Effector memory CD8-positive, alpha-beta T cell (primary cell): ENCODE data around the gene FBXL7.

Experiments
- ATAC-seq: fragments of 150-1000 bp; cut with Tn5 transposase; replicated peaks from 2 replicates; pipeline ENCODE4 v1.10.0; 2021; ENCODE audit warnings: mild to moderate bottlenecking, moderate library complexity
- DNase-seq, 3 experiments: peaks; one replicate each; pipeline ENCODE4 v3.0.0; 2021
- H3K27ac Mint-ChIP-seq, 2 donors: one replicate each; pipeline ENCODE4 v1.8.0; 2022; ENCODE audit warnings: mild to moderate bottlenecking in 2 of 2, mixed read lengths in 2 of 2, moderate library complexity in 2 of 2
- H3K27me3 Mint-ChIP-seq, 2 donors: one replicate each; pipeline ENCODE4 v1.8.0; 2022; ENCODE audit warnings: mixed read lengths in 2 of 2
- H3K36me3 Mint-ChIP-seq: one replicate; pipeline ENCODE4 v1.8.0; 2022; ENCODE audit warnings: mild to moderate bottlenecking, moderate library complexity, mixed read lengths; ENCODE audit not compliant: insufficient read depth
- H3K4me1 Mint-ChIP-seq, 2 donors: one replicate each; pipeline ENCODE4 v1.8.0; 2022; ENCODE audit warnings: low read depth in 2 of 2, mixed read lengths in 2 of 2
- H3K4me3 Mint-ChIP-seq, 2 donors: one replicate each; pipeline ENCODE4 v1.8.0; 2022; ENCODE audit warnings: mild to moderate bottlenecking in 2 of 2, mixed read lengths in 2 of 2, moderate library complexity in 2 of 2
- H3K9me3 Mint-ChIP-seq, 2 donors: one replicate each; pipeline ENCODE4 v1.8.0; 2022; ENCODE audit warnings: mixed read lengths in 2 of 2

FBXL7 gene

DNA sequence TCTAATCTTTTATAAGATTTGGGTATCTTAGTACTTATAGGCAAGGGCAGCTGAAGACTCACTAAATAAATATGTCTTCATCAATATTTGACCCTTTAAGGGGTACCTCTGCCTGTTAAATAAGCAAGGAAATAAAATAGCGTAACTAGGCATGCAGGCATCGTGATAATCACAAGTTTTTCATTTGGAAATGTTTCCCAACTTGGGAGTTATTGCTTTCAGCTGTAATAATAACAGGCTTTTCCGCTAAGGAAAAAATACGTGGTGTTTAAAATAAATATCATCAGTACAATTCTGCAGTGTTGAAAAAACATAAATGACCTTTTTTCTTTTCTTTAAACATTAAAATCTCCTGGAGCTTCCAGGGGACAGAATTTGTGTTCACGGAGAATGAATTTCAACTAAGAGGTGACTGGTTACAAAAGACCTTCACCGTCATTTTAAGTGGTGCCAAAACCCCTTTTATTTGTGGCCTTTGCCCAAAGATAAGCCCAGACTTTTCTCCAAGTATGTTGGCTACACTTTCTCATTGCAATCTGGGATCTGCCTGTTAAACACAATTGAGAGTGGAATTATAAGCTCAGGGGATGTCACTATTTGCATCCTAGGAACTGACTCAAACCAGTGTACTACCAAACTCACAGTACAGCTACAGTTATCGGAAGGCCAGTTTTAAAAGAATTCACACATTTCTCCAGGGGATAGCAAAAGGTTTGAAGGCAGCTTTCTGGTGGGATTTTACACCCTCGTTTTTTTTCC lies 218.6 kb downstream of the FBXL7 start:
- no peak for DNase-seq
- no peaks in the 10 kb centered on the region for H3K4me1 Mint-ChIP-seq
- H3K4me3 Mint-ChIP-seq = no peak overlapping the region
- no peak overlapping the region for H3K27ac Mint-ChIP-seq
- ATAC-seq = no peak
- no peaks in the 10 kb centered on the region for H3K36me3 Mint-ChIP-seq
- H3K27me3 Mint-ChIP-seq = no peaks in the 10 kb centered on the region
- peaks cover 7% of the 10 kb centered on the region in 2 donors for H3K9me3 Mint-ChIP-seq

DNA sequence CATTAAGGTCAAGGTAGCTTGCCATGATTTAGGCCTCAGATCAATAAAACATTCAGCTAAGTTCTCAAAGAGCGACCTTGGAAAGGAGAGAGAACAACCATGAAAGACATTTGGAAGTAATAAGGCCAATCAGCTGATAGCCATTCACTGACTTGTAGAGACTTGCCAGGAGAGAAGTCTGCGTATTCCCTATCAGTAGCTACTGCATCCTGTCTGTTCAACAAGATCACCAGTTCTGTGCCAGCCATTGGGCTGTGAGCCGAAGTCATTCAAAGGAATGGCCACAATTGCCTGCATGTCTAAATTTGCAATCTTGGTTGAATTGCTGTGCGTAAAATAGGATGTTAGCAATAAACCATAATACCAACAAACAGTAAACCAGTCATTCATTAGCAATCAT lies 219.8 kb downstream of the FBXL7 start:
- H3K4me3 Mint-ChIP-seq = no peak overlapping the region
- H3K9me3 Mint-ChIP-seq = peaks cover 0 to 3% of the 10 kb centered on the region in 2 donors
- H3K27me3 Mint-ChIP-seq = no peaks in the 10 kb centered on the region
- no peak overlapping the region for H3K27ac Mint-ChIP-seq
- H3K36me3 Mint-ChIP-seq = no peaks in the 10 kb centered on the region
- H3K4me1 Mint-ChIP-seq = no peaks in the 10 kb centered on the region
- ATAC-seq (no peak), DNase-seq (no peak)

DNA sequence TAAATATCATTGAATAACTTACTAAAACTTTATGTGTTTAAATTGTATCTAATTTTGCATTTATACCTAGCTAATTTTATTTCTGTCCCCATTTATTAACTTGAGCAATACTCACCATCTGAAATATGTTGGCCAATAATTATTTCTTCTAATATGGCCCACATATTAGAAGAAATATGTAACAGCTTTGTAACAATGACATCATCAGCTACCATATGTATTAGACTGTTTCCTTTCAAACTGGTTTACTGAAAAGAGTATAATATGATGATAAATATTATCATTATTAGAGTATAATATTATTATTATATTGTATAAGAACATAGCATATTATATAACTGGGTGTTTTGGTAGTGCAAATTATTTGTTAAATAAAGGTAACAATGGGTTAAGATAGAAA lies 220.5 kb downstream of the FBXL7 start:
- DNase-seq (no peak), ATAC-seq (no peak)
- Mint-ChIP-seq H3K4me3 (no peak overlapping the region), H3K27ac (no peak overlapping the region), H3K9me3 (peaks cover 0 to 5% of the 10 kb centered on the region in 2 donors), H3K27me3 (no peaks in the 10 kb centered on the region), H3K4me1 (no peaks in the 10 kb centered on the region), H3K36me3 (no peaks in the 10 kb centered on the region)

DNA sequence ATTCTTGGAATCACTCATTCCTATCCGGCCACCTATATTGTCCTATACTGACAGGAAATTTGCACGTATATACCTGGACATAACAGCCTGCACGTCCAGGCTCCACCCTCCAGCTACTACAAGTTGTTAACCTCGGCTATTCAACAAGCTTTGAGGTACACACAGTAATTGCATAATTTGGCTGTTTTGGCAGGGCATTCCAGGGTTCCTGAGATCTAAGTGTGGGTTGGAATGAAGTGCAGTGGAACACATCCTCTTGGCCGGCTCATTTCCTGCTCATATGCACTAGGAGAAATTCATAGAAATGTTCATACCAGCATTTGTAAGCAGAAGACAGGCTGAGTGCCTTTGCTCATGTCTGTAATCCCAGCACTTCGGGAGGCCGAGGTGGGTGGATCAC lies 222.3 kb downstream of the FBXL7 start:
- Mint-ChIP-seq H3K4me1 (no peaks in the 10 kb centered on the region), H3K36me3 (no peaks in the 10 kb centered on the region), H3K4me3 (no peak overlapping the region), H3K27me3 (no peaks in the 10 kb centered on the region), H3K9me3 (peaks cover 2% of the 10 kb centered on the region in 2 donors), H3K27ac (no peak overlapping the region)
- ATAC-seq = no peak
- DNase-seq = no peak

DNA sequence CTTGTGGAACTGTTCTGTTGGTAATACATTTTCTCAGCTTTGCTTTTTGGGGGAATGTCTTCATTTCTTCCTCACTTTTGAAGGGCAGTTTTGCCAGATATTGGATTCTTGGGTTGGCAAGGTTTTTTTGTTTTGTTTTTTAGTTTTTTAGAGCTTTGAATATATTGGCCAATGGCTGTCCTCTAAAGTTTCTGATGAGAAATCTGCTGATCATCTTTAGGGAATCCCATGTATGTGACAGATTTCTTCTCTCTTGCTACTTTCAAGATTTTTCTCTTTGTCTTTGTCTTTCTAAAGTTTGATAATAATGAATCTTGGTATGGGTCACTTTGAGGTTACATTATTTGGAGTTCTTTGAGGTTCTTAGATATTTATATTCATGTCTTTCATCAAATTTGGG lies 227.4 kb downstream of the FBXL7 start:
- no peak for DNase-seq
- no peak overlapping the region for H3K4me3 Mint-ChIP-seq
- no peaks in the 10 kb centered on the region for H3K4me1 Mint-ChIP-seq
- H3K27ac Mint-ChIP-seq = no peak overlapping the region
- no peaks in the 10 kb centered on the region for H3K27me3 Mint-ChIP-seq
- no peaks in the 10 kb centered on the region for H3K36me3 Mint-ChIP-seq
- peaks cover 8 to 23% of the 10 kb centered on the region in 2 donors for H3K9me3 Mint-ChIP-seq
- ATAC-seq = no peak

DNA sequence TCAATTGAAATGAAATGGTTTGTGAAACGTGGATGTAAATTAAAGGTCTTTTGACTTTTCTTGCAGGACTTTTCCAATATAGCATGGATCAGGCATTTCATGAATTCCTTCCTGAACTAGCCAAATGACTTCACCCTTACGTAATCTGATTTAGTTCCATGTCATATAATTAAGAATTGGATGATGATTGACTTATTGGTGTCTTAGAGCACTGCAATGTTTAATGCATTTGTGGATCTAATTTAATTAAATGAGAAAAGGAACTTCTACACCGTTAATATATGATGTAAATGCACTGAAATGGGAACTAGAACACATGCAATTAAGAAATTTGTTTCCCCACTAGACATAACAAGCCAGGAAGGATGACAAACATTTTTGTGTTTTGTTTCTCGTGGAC lies 228.8 kb downstream of the FBXL7 start:
- Mint-ChIP-seq H3K4me3 (no peak overlapping the region), H3K27me3 (no peaks in the 10 kb centered on the region), H3K4me1 (no peaks in the 10 kb centered on the region), H3K36me3 (no peaks in the 10 kb centered on the region), H3K9me3 (peaks cover 8 to 23% of the 10 kb centered on the region in 2 donors), H3K27ac (no peak overlapping the region)
- no peak for ATAC-seq
- DNase-seq = no peak

DNA sequence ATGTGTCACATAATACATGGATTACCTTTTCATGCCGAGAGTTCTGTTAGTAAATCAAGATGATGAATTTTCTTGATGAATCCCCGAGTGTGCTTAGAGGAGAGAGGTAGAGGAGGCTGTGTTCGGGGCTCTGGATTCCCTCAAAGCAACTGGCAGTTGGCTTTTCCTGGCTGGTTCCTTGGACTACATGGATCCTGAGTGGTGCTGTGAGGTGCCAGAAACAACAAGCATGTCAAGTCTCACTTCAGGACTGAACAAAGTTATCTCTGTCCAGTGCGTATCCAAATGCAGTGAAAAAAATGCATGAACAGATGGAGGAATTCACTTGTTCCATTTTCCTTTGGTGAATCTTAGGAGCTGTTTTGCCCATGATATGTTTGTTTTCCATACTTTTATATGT lies 231.7 kb downstream of the FBXL7 start:
- Mint-ChIP-seq H3K9me3 (peaks cover 12 to 30% of the 10 kb centered on the region in 2 donors), H3K27me3 (no peaks in the 10 kb centered on the region), H3K36me3 (no peaks in the 10 kb centered on the region), H3K4me3 (no peak overlapping the region), H3K4me1 (no peaks in the 10 kb centered on the region), H3K27ac (no peak overlapping the region)
- ATAC-seq = no peak
- DNase-seq = no peak

DNA sequence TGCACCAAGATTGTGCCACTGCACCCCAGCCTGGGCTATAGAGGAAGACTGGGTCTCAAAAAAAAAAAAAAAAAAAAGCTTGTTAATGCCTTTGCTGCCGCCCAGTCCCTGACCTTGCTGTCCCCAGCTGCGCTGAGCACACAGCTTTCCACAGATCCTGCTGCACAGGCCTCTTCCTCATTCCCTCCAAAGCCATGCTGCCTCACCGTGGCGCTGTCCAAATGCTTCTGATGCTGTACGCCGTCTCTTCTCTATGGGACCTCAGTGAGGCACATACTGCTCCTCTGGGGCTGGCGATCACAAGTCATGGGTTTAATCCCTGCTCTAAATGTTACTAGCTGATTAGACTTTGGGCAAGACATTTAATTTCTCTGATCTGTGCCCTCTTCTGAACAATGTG lies 234.1 kb downstream of the FBXL7 start:
- peaks cover 16 to 18% of the 10 kb centered on the region in 2 donors for H3K9me3 Mint-ChIP-seq
- H3K27ac Mint-ChIP-seq = no peak overlapping the region
- H3K4me3 Mint-ChIP-seq = no peak overlapping the region
- H3K36me3 Mint-ChIP-seq = no peaks in the 10 kb centered on the region
- no peaks in the 10 kb centered on the region for H3K4me1 Mint-ChIP-seq
- DNase-seq (no peak), ATAC-seq (no peak)
- no peaks in the 10 kb centered on the region for H3K27me3 Mint-ChIP-seq

DNA sequence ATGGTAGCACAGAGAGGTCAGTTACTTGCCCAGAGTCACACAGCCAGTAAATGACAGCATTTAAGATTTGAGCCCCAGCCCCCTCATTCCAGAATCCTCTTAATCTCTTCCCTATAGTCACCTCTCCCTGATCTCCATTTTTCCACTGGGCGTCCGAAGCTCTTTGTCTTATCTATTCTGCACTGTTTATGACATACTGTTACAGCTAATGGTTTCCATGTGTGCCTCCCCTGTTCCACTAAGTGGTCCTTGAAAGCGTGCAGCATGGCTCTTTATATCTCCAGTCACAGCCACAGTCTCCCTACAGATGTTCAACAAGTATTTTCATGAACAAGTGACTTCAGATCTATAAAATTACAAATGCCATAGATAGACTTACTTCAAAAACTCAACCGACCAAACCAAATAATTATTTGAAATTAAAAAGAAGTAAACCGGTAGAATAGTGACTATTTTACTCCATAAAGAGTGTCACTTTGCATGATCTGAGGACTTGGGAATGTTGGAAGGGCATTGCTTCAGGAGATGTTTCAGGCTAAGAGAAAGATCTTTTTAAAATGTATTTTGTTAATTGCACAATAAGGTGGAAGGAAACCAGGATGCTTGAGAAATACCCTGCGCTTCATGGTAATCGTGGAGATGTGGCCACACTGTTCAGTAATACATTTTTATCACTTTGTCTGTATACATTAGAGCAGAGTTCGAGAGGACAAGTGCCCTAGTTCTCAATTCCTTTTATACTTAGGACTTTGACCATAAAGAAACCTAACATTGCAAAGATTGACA lies 237.2 kb downstream of the FBXL7 start:
- no peak overlapping the region for H3K27ac Mint-ChIP-seq
- ATAC-seq (no peak), DNase-seq (no peak)
- H3K27me3 Mint-ChIP-seq = no peaks in the 10 kb centered on the region
- H3K4me3 Mint-ChIP-seq = no peak overlapping the region
- H3K4me1 Mint-ChIP-seq = no peaks in the 10 kb centered on the region
- H3K9me3 Mint-ChIP-seq = peaks cover 7 to 12% of the 10 kb centered on the region in 2 donors
- no peaks in the 10 kb centered on the region for H3K36me3 Mint-ChIP-seq

DNA sequence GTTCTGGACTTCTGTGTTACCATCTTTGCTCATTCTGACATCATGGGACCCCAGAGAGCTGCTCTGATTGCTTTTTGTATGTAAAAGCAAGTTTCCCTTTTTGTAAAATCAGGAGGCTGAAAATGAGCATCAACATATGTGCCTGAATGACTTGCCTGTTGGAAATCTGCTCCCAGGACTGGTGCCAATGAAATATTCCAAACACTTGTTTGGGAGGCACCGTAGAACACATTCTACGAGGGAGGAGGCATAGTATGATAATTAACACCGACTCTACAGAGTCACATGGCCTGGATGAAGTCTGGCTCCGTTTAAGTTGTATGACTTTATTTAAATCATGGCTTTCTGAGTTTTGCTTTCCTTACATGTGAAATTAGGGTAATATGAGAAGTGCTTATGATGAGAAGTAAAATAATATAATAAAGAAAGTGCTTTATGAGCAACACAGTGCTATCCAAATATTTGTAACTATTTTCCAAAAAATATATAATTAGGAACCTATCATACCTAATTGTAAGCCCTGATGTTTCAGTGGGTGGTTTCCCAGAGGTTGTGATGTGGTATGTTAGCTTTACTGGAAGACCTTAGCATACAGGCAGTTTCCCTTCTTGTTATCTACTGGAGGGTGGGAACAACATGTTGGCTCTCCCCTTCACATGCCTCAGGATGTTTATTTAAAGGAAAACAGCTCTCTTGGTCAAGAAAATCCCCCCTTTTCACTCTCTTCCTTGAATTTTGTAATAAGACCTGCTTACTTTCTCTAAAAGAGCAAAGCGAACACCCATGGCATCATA lies 238.1 kb downstream of the FBXL7 start:
- no peak overlapping the region for H3K27ac Mint-ChIP-seq
- H3K9me3 Mint-ChIP-seq = peaks cover 7 to 14% of the 10 kb centered on the region in 2 donors
- H3K36me3 Mint-ChIP-seq = no peaks in the 10 kb centered on the region
- DNase-seq = no peak
- H3K4me3 Mint-ChIP-seq = no peak overlapping the region
- H3K4me1 Mint-ChIP-seq = no peaks in the 10 kb centered on the region
- H3K27me3 Mint-ChIP-seq = no peaks in the 10 kb centered on the region
- no peak for ATAC-seq

DNA sequence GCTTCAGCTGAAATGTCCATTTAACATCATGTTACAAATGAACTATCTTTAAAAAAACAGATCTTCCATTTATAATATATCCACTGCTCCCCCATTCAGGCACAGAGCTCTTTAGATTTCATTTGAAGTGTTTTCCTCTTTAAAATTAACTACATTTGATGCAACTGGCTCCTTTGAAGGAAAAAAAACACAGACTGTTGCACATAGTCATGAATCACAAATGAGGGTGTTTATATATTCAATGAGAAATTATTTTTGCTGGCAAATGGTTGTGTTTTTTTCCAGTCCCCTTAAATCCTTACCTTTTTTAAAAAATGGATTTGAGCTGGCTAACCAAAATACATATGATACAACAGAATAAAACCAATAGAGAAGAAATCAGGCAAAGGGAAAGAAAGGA lies 240.4 kb downstream of the FBXL7 start:
- DNase-seq (no peak), ATAC-seq (no peak)
- Mint-ChIP-seq H3K27ac (no peak overlapping the region), H3K4me1 (no peaks in the 10 kb centered on the region), H3K4me3 (no peak overlapping the region), H3K36me3 (no peaks in the 10 kb centered on the region), H3K27me3 (no peaks in the 10 kb centered on the region), H3K9me3 (peaks cover 9 to 17% of the 10 kb centered on the region in 2 donors)

DNA sequence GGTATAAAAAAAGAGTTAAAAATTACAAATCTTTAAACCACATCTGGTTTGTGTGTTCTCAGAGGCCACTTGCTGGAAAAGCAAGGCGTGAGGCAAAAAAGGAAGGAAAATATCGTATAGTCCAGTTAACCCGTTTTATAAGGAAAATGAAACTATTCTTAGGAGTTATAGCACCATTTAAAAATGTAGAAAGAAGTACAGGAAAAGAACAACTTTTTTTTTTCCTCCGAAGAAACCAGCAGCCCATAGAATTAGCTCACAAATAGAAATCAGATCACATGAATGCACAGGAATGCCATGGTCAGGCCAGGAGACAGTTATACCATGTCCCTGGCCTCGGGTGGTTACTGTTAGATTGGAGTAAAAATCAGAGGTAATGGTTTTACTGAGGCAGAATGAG lies 241.6 kb downstream of the FBXL7 start:
- no peak for ATAC-seq
- peaks cover 18 to 21% of the 10 kb centered on the region in 2 donors for H3K9me3 Mint-ChIP-seq
- no peak overlapping the region for H3K27ac Mint-ChIP-seq
- no peaks in the 10 kb centered on the region for H3K27me3 Mint-ChIP-seq
- no peaks in the 10 kb centered on the region for H3K36me3 Mint-ChIP-seq
- no peaks in the 10 kb centered on the region for H3K4me1 Mint-ChIP-seq
- no peak for DNase-seq
- no peak overlapping the region for H3K4me3 Mint-ChIP-seq

DNA sequence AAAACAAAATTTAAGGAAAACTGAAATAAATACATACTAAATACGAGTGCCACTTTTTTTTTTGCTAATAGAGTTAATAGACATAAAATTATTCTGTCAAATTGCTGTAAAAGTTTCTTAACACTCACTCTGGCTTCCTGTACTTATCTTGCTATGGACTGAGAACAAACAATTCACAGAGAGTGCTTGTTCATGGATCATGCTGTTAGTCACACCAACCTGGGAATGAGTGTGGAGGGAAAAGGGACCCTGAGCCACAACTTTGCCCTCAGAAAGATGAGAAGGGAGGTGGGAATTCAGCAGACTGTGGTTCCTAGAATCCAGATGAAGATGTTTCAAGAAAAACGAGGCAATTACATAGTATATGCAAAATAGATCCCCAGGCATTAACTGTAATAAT lies 246.9 kb downstream of the FBXL7 start:
- Mint-ChIP-seq H3K9me3 (peaks cover 18 to 19% of the 10 kb centered on the region in 2 donors), H3K4me1 (no peaks in the 10 kb centered on the region), H3K4me3 (no peak overlapping the region), H3K36me3 (no peaks in the 10 kb centered on the region), H3K27ac (no peak overlapping the region), H3K27me3 (no peaks in the 10 kb centered on the region)
- DNase-seq (no peak), ATAC-seq (no peak)
